AG10803 (cell line): ENCODE data around the gene GOLGA8A.
"Not testable (repeated sequence)": the region's sequence is repeated elsewhere in the genome, so short reads cannot be mapped to it uniquely, and the experiment has no call there.

Experiments used
- DNase-seq: peaks from one replicate; pipeline ENCODE4 v3.0.0; 2010; ENCODE audit warnings: low read depth
- H3K4me3 ChIP-seq: 2 replicates; pipeline ENCODE4 v1.5.1; 2011; ENCODE audit warnings: mild to moderate bottlenecking, low read length, control low read depth
- TF ChIP-seq, protein P1 (sequence below): conservative IDR thresholded peaks from 2 replicates; pipeline ENCODE4 v1.5.1; 2011; ENCODE audit warnings: mild to moderate bottlenecking, low read length, control low read depth, inconsistent platforms

The GOLGA8A gene

DNA sequence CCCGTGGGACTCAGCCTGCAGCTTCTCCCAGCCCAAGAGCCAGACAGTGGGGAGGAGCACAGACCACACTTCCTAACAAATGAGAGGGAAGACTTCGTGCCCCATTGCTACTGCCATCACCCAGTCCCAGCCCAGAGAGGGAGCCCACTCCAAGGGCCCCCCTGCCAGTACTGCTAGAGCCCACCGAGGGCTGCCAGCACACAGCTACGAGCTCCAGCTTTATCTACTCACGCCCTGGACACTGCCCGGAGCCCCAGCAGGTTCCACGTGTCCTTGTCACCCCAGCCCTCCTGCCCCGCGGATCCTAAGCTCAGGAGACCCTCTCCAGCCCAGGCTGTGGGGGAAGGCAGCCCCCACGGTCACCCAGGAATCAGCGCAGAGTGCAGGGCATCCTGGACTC, 1.9 kb downstream of the GOLGA8A start:
- TF ChIP-seq, protein P1, sequence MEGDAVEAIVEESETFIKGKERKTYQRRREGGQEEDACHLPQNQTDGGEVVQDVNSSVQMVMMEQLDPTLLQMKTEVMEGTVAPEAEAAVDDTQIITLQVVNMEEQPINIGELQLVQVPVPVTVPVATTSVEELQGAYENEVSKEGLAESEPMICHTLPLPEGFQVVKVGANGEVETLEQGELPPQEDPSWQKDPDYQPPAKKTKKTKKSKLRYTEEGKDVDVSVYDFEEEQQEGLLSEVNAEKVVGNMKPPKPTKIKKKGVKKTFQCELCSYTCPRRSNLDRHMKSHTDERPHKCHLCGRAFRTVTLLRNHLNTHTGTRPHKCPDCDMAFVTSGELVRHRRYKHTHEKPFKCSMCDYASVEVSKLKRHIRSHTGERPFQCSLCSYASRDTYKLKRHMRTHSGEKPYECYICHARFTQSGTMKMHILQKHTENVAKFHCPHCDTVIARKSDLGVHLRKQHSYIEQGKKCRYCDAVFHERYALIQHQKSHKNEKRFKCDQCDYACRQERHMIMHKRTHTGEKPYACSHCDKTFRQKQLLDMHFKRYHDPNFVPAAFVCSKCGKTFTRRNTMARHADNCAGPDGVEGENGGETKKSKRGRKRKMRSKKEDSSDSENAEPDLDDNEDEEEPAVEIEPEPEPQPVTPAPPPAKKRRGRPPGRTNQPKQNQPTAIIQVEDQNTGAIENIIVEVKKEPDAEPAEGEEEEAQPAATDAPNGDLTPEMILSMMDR, result no peak
- no peak overlapping the region; the same call in 1 of the 2 replicates for H3K4me3 ChIP-seq
- DNase-seq, result no peak

GRCh38 chr15:34434627-34435305, 2.8 kb downstream of the GOLGA8A start:
- H3K4me3 ChIP-seq, result no peak overlapping the region
- DNase-seq, result no peak
- TF ChIP-seq, protein P1, result no peak

DNA sequence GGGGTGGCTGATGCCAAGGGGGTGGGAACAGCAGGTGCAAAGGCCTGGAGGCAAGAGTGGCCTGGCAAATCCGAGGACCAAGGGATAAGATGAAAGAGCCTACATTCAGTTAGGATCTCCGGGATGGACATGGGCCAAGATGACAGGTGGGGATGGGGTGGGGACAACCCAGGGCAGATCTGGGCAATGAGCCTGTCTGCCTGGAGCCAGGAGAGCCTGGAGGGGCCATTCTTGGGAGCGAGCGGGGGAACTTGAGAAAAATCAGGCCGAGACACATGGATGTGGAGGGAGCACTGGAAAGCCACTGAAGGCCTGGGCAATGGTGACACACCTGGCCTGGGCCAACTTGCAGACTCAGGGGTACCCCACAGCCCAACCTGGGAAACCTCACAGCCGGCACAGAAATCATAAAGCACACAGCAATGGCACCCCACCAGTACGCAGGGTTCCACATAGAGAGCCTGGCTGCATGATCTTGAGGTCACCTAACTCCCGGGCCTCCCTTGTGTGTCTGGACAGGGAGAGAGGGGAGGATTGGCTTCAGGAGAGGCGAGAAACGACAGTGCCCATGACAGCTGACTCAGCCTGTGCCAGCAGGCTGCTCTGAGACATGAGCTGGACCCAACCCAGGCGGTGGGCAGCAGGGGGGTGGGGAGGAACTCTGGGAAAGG, 3.5 kb downstream of the GOLGA8A start:
- H3K4me3 ChIP-seq, DNase-seq: not testable (repeated sequence)

- DNase-seq, result peak; percentile 61
- not testable (repeated sequence) for H3K4me3 ChIP-seq
Measured at GRCh38 chr15:34430642-34431041, 7.0 kb downstream of the GOLGA8A start.

- DNase-seq, H3K4me3 ChIP-seq: not testable (repeated sequence)
Measured at GRCh38 chr15:34423425-34424090, 14.1 kb downstream of the GOLGA8A start.

DNA sequence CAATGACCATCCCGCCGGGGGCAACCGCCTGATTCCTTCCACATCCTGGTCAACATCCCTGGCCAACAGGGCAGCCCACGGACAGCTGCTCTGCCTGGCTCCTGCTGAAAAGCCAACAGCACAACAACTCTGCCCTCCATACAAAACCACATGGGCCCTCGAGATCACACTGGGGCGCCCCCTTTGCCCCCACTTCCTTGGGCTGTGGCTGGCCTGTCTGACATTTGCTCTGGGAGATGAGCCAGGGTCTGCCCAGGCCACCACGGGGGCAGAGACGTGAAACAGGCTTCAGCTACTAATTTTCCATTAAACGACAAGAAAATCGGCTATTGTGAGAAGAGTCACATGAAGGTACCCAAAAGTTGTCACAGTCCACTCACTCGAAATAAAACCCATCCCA, 16.7 kb downstream of the GOLGA8A start:
- DNase-seq, result not testable (repeated sequence)

GRCh38 chr15:34418435-34418834, 19.2 kb downstream of the GOLGA8A start:
- not testable (repeated sequence) for DNase-seq, H3K4me3 ChIP-seq

More for the DNA sequence above, 16.7 kb downstream of the GOLGA8A start:
- H3K4me3 ChIP-seq, result not testable (repeated sequence)

DNA sequence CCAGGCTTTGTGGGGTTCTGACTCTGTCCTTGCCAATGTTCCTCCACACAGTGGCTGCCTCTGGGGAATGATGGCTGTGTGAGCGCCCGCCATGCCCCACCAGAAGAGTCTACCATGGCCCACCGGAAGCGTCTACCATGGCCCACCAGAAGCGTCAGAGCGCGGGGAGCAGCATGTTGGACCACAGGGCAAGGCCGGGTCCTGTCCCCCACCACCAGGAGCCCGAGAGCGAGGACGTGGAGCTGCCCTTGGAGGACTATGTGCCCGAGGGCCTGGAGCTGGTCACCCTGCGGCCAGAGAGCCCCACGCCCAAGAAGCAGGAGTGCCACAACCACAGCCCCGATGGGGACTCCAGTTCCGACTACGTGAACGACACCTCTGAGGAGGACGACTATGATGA, 28.1 kb downstream of the GOLGA8A start:
- not testable (repeated sequence) for H3K4me3 ChIP-seq, DNase-seq

DNA sequence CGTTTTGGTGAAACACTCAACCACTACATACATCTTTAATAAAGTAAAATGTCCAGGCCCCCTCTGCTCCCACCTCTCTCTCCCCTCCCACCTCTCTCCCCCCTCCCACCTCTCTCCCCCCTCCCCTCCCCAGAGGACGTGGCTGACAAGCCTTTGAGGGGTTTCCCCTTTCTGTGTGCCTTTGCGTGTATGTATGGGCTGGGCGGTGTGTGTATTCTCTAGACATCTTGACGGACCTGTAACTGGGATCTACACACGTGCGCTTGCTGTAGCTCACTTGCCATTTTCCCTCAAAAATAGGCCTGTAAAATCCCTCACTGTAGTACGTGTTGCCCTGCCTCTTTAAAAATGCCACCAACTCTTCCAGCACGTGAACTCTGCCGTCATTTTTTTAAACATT, 28.6 kb downstream of the GOLGA8A start:
- DNase-seq, result not testable (repeated sequence)

DNA sequence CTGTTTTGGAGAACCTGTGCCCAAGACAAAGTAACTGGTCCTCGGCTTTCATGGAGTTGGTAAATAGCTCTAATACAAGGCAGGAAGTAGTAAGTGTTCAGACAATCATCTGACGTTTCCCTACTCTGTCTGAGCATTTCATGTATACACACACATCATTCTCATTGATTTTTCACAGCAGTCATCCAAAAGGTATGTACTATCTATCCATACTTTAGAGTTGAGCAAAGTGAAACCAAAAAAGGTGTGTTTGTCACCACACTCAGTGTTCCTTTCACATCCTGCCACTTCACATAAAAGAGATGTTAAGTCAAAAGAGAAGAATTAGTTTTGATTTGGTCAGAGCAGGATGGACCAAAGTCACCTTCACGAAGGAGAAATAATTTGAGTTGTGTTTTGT, 33.7 kb downstream of the GOLGA8A start:
- H3K4me3 ChIP-seq, DNase-seq: not testable (repeated sequence)

More for the DNA sequence above, 28.6 kb downstream of the GOLGA8A start:
- H3K4me3 ChIP-seq, result not testable (repeated sequence)

DNA sequence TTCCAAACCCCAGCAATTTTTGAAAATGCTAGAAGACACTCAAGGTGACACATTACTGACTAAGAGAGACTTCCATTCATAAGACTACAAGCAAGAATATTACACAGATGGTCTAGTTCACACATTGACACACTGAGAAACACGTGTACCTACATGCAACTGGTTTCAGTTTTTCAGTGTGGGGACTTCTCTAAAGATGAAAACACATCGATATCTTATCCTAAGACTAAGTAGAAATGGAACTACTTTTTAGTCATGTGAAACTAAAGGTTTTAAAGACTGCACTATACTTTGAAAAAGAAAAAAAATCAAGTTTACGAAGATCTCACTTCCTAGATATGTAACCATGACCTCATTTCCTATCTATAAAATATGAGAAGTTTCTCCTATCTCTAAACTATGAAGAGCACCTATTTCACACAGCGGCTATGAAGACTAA, 34.4 kb downstream of the GOLGA8A start:
- H3K4me3 ChIP-seq, result not testable (repeated sequence)

GRCh38 chr15:34397637-34398259, 39.9 kb downstream of the GOLGA8A start:
- not testable (repeated sequence) for DNase-seq, H3K4me3 ChIP-seq

More for the DNA sequence above, 34.4 kb downstream of the GOLGA8A start:
- DNase-seq, result not testable (repeated sequence)

GRCh38 chr15:34392981-34393380, 44.6 kb downstream of the GOLGA8A start:
- not testable (repeated sequence) for H3K4me3 ChIP-seq, DNase-seq

DNA sequence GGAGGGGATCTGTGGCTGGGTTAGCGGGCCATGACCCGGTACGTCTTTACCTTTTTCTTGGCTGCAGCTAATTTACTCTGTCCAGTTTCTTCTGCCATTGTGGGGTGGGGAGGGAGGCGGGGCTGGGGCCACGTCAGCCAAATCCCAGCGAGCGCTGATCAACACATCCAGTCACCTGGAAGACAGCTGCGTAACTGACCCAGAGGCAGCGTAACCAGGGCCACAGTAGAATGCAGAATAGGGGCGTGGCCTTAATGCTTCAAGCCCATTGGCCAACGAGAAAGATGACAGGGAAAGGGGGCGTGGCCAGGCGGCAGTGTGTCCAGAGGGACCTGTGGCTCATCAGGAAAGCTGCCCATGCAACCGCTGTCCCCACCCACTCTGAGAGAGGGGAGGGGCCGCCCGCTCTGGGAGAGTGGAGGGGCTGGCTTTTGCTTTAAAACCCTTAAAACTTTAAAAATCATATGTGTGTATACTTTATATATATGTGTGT, 48.0 kb downstream of the GOLGA8A start:
- not testable (repeated sequence) for DNase-seq

More for the DNA sequence above, 48.0 kb downstream of the GOLGA8A start:
- H3K4me3 ChIP-seq, result not testable (repeated sequence)
